Cardiac muscle cell (in vitro differentiated cells and primary cell): ENCODE data around the gene C22orf15. TPM values are rescaled to one million over a fixed set of nuclear protein-coding genes. Genes with fewer than 3 reads are reported as not detected.

Experiments
- DNase-seq, 2 donors: peaks; one replicate each; pipeline versions ENCODE4 v3.0.0 to v3.0.0-alpha.2; 2010 to 2017; ENCODE audit warnings: low read depth in 1 of 2, low spot score in 1 of 2
- H3K27ac ChIP-seq: fragments of 200-600 bp; sonication (generic); 2 replicates; pipeline ENCODE4 v1.5.1; 2016
- H3K27me3 ChIP-seq: fragments of 200-600 bp; sonication (generic); 2 replicates; pipeline ENCODE4 v1.6.0; 2016; ENCODE audit warnings: control low read depth
- H3K36me3 ChIP-seq: fragments of 200-600 bp; sonication (generic); 2 replicates; pipeline ENCODE4 v1.5.1; 2016; ENCODE audit warnings: control low read depth
- H3K4me1 ChIP-seq: fragments of 200-600 bp; sonication (generic); 2 replicates; pipeline ENCODE4 v1.8.1; 2017; ENCODE audit warnings: low read depth, mild to moderate bottlenecking, mixed run types
- H3K4me3 ChIP-seq: fragments of 200-600 bp; sonication (generic); 2 replicates; pipeline ENCODE4 v1.5.1; 2016; ENCODE audit warnings: mild to moderate bottlenecking
- H3K9me3 ChIP-seq: fragments of 200-600 bp; sonication (generic); 2 replicates; pipeline ENCODE4 v1.5.1; 2017; ENCODE audit warnings: low read depth, mild to moderate bottlenecking, control low read depth
- polyA plus RNA-seq: library from polyadenylated mRNA; unstranded; fragments of >200 nt; fragmentation: Nextera tagmentation; extraction: Ambion mirVana; gene quantifications from 2 replicates; pipeline ENCODE4 v1.2.1, GENCODE V29; 2016
- total RNA-seq: library from RNA; depleted of rRNA; stranded (reverse); fragments of >200 nt; gene quantifications from 2 replicates; pipeline ENCODE4 v1.2.3, GENCODE V29; 2016
- TF ChIP-seq, protein P1 (sequence below): IDR thresholded peaks from 2 replicates; pipeline ENCODE4 v1.5.1; 2012; ENCODE audit warnings: low read depth, mild to moderate bottlenecking, low read length

C22orf15 gene
- total and polyA plus RNA-seq, 2 experiments from 2014 or later = 0.91 TPM; not detected in 1

DNA sequence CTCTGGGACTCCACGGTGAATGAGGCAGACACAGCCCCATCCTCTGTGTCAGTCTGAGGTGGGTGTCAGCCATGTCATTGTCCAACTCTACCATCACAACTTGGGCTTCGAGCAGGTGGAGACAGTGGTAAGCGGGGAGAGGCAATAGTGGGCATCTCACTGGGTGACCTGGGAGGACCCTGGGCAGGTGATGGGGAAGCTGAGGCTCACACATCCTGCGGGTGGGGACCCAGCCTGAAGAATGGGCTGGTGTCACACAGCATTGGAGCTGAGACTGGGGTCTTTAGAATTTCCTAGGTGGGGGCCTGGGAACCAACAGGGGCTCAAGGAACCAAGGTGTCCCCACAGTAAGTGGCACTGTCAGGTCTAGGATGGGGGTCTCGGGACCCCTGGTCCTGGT lies 16.9 kb downstream of the C22orf15 start:
- TF ChIP-seq, protein P1, sequence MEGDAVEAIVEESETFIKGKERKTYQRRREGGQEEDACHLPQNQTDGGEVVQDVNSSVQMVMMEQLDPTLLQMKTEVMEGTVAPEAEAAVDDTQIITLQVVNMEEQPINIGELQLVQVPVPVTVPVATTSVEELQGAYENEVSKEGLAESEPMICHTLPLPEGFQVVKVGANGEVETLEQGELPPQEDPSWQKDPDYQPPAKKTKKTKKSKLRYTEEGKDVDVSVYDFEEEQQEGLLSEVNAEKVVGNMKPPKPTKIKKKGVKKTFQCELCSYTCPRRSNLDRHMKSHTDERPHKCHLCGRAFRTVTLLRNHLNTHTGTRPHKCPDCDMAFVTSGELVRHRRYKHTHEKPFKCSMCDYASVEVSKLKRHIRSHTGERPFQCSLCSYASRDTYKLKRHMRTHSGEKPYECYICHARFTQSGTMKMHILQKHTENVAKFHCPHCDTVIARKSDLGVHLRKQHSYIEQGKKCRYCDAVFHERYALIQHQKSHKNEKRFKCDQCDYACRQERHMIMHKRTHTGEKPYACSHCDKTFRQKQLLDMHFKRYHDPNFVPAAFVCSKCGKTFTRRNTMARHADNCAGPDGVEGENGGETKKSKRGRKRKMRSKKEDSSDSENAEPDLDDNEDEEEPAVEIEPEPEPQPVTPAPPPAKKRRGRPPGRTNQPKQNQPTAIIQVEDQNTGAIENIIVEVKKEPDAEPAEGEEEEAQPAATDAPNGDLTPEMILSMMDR = no peak
- no peak for DNase-seq

DNA sequence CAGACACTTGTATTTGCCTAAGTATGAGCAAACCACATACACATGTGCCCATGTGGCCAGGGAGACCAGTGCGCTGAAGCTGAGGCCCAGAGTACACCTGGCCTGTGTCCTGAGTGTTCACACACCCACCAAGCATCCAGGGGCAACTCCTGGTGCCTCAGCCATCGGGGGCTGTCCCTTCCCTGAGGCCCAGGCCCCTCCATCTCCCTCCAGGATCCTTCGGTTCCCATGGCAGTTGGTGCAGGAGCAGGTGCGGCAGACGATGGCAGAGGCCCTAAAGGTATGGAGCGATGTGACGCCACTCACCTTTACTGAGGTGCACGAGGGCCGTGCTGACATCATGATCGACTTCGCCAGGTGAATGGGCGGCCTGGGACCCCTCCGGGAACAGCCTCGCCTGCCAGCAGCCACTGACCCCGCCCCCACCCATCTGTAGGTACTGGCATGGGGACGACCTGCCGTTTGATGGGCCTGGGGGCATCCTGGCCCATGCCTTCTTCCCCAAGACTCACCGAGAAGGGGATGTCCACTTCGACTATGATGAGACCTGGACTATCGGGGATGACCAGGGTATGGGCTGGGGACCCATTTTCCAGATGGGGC lies 17.5 kb downstream of the C22orf15 start:
- H3K36me3 ChIP-seq = no peaks in the 10 kb centered on the region
- no peak overlapping the region for H3K4me3 ChIP-seq
- no peaks in the 10 kb centered on the region for H3K27me3 ChIP-seq
- H3K9me3 ChIP-seq = no peaks in the 10 kb centered on the region
- TF ChIP-seq, protein P1 = no peak
- no peak overlapping the region for H3K27ac ChIP-seq
- H3K4me1 ChIP-seq = no peaks in the 10 kb centered on the region
- no peak for DNase-seq

More for the DNA sequence above, 16.9 kb downstream of the C22orf15 start:
- Histone ChIP-seq H3K4me1 (no peaks in the 10 kb centered on the region), H3K4me3 (no peak overlapping the region), H3K36me3 (no peaks in the 10 kb centered on the region), H3K27me3 (no peaks in the 10 kb centered on the region), H3K9me3 (no peaks in the 10 kb centered on the region), H3K27ac (no peak overlapping the region)

DNA sequence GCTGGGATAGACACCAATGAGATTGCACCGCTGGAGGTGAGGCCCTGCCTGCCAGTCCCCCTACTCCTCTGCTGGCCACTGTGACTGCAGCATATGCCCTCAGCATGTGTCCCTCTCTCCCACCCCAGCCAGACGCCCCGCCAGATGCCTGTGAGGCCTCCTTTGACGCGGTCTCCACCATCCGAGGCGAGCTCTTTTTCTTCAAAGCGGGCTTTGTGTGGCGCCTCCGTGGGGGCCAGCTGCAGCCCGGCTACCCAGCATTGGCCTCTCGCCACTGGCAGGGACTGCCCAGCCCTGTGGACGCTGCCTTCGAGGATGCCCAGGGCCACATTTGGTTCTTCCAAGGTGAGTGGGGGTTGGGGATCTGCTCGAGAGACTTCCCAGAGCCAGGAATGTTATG lies 18.3 kb downstream of the C22orf15 start:
- H3K4me1 ChIP-seq = peaks cover under 1% of the 10 kb centered on the region
- H3K27me3 ChIP-seq = no peaks in the 10 kb centered on the region
- no peak overlapping the region for H3K4me3 ChIP-seq
- no peaks in the 10 kb centered on the region for H3K36me3 ChIP-seq
- no peak for DNase-seq
- no peak overlapping the region for H3K27ac ChIP-seq
- no peaks in the 10 kb centered on the region for H3K9me3 ChIP-seq
- TF ChIP-seq, protein P1 = no peak

DNA sequence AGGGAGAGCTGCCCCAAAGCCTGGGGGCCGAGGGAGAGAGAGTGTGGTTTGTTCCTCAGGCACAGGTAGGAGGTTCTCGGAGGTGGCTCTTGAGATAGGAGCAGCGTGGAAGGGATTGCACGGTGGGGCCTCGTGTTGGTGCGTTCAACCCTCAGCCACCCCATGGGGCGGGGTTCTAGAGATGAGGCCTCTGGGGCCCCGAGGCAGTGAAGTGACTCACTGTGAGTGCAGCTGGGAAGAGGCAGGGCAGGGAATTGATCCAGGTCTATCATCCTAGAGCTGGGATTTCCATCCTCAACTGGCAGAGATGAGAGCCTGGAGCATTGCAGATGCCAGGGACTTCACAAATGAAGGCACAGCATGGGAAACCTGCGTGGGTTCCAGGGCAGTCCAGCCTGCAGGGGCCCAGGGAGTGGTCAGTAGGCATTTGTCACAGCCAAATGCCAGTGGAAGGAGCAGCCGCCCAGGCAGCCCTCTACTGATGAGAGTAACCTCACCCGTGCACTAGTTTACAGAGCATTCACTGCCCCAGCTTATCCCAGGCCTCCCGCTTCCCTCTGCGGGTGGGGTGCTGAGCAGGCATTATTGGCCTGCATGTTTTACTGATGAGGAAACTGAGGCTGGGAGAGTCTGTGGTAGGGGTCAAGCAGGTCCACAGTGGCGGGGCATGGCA lies 18.9 kb downstream of the C22orf15 start:
- no peak for DNase-seq
- Histone ChIP-seq H3K4me3 (no peak overlapping the region), H3K36me3 (no peaks in the 10 kb centered on the region), H3K27ac (no peak overlapping the region), H3K9me3 (no peaks in the 10 kb centered on the region), H3K4me1 (peaks cover 6% of the 10 kb centered on the region), H3K27me3 (no peaks in the 10 kb centered on the region)
- TF ChIP-seq, protein P1 = no peak

DNA sequence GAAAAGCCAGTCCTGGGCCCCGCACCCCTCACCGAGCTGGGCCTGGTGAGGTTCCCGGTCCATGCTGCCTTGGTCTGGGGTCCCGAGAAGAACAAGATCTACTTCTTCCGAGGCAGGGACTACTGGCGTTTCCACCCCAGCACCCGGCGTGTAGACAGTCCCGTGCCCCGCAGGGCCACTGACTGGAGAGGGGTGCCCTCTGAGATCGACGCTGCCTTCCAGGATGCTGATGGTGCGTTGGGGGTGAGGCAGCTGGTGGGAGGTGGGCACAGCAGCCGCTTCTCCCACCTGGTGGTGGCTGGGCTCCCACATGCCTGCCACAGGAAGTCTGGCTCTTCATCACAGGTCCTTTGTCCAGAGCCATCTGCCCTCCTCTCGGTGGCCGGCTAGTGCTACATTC lies 19.5 kb downstream of the C22orf15 start:
- no peak for DNase-seq
- no peak overlapping the region for H3K4me3 ChIP-seq
- no peak overlapping the region for H3K27ac ChIP-seq
- TF ChIP-seq, protein P1 = no peak
- no peaks in the 10 kb centered on the region for H3K27me3 ChIP-seq
- H3K4me1 ChIP-seq = peaks cover 6% of the 10 kb centered on the region
- no peaks in the 10 kb centered on the region for H3K36me3 ChIP-seq
- H3K9me3 ChIP-seq = no peaks in the 10 kb centered on the region
